ENCODE data around the gene GALNT14.
"Not testable (repeated sequence)": the region's sequence is repeated elsewhere in the genome, so short reads cannot be mapped to it uniquely, and the experiment has no call there.

The GALNT14 gene, protein sequence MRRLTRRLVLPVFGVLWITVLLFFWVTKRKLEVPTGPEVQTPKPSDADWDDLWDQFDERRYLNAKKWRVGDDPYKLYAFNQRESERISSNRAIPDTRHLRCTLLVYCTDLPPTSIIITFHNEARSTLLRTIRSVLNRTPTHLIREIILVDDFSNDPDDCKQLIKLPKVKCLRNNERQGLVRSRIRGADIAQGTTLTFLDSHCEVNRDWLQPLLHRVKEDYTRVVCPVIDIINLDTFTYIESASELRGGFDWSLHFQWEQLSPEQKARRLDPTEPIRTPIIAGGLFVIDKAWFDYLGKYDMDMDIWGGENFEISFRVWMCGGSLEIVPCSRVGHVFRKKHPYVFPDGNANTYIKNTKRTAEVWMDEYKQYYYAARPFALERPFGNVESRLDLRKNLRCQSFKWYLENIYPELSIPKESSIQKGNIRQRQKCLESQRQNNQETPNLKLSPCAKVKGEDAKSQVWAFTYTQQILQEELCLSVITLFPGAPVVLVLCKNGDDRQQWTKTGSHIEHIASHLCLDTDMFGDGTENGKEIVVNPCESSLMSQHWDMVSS

GRCh38 chr2:31138037-31138962 lies at the start of gene GALNT14:
GALNT14 (minus strand) TSS chr2:31138440; CDS start chr2:31138086, 354 bp downstream.
- DNase-seq (ENCODE audit: low read depth in 2 of 2), result peak in 1 of 2 donors; percentile 44

GRCh38 chr2:31187166-31187565 lies 48.9 kb upstream of the GALNT14 start:
- DNase-seq (ENCODE audit: low read depth in 2 of 2), result no peak

DNA sequence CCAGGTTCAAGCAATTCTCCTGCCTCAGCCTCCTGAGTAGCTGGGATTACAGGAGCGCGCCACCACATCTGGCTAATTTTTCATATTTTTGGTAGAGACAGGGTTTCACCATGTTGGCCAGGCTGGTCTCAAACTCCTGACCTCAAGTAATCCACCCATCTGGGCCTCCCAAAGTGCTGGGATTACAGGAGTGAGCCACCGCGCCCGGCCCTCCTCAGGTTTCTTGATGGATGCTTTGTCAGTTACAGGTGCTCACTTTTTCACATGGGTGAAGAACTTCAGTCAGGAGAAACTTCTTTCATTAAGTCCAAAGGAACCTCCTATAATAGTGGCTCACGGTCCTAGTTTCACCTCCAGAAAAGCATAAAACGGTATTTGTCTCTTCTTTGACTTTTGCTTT lies 45.7 kb upstream of the GALNT14 start:
- DNase-seq (ENCODE audit: low read depth in 2 of 2), result not testable (repeated sequence)

- no peak for DNase-seq (ENCODE audit: low read depth in 2 of 2)
These were observed 38.5 kb upstream of the GALNT14 start for GRCh38 chr2:31176742-31177141.

DNA sequence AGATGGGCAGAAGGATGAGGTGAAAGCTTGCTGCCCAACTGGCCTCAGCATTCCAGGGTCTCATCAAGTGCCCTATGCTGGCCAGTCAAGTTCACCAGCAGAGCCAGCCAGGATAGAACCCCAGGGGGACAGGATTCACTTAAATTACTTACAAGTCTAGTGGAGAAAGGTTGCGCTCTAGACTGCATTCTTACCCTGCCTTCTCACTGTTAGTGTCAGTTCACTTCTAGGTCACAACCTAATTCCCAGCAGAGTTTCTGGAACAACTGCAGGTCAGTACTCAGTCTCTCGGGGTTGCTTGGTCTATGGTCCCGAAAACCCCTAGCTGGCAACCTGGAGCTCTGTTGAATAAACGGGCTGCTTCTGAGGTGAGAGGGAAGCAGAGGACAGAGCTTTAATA lies 32.9 kb upstream of the GALNT14 start:
- no peak for DNase-seq (ENCODE audit: low read depth in 2 of 2)

DNA sequence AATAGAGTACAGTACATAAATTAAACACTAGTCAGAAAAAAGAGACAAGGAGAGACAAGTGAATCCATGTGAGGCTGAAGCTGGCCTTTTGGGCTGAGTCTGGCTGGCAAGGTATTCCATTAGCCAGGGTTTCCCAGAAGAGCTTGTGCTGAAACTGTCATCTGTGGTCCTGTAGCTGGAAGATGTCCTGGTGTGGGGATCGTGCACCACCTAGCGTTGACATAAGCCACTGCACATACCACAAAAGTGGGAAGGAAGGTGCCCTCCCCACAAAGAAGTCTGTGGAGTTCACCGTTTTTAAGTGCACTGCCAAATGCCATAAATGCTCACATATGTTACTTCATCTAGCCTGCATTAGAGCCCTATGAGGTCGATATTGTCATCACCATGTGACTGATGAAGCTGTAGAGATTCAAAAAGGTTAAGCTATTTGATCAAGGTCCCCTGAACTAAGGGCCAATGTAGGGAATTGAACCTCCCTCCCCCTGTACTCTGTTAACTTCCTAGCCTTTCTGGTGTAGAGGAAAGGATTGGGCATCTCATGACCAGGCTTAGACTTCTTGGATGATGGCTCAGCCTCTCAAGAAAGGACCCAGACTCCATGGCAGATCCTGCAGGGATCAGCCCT lies 31.9 kb upstream of the GALNT14 start:
- DNase-seq (ENCODE audit: low read depth in 2 of 2), result peak; percentile 11 to 43

- no peak for DNase-seq (ENCODE audit: low read depth in 2 of 2)
These were observed 30.1 kb upstream of the GALNT14 start for GRCh38 chr2:31168291-31168690.

- DNase-seq (ENCODE audit: low read depth in 2 of 2), result no peak
These were observed 28.7 kb upstream of the GALNT14 start for GRCh38 chr2:31166925-31167324.

DNA sequence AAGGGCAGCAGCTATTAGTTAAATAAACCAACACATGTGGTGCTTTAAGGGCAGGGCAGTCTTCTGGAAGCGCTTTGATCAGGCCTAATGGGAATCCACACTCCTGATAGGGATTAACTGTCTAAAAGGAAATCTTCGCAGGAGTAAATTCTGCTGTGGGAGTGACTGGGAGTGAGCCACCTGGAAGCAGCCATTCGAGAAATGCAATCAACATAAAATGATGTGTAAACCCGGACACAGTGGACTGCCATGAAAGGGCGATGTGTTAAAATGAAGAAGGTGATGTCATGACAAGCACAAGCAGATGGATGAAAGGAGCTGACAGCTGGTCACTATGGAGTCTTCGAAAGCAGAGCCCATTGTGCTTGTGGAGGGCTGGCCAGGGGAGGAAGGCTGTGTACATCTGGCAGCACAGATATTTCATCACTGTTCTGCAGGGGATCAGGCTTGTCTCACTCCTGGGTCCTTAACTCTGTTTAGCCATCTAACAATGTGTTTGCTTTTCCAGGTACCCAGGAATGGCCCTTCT lies 24.8 kb upstream of the GALNT14 start:
- no peak for DNase-seq (ENCODE audit: low read depth in 2 of 2)

DNA sequence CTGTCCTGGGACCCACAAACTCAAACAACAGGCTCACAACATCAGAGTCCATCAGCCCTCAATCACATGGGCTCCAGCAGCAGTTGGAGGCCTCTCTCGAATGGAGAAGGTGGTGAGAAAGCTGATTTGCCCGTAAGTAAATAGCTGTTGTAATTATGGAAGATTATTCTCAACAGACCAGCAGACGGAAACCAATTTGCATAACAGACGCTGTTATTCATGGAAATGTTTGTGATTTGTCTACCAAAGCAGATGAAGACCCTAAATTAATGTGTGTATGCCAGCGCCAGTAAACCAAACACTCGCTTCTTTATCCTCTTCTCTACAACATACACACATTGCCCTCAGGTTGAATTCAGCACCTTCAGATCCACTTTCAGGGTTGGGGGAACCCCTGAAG lies 23.4 kb upstream of the GALNT14 start:
- DNase-seq (ENCODE audit: low read depth in 2 of 2), result no peak

DNA sequence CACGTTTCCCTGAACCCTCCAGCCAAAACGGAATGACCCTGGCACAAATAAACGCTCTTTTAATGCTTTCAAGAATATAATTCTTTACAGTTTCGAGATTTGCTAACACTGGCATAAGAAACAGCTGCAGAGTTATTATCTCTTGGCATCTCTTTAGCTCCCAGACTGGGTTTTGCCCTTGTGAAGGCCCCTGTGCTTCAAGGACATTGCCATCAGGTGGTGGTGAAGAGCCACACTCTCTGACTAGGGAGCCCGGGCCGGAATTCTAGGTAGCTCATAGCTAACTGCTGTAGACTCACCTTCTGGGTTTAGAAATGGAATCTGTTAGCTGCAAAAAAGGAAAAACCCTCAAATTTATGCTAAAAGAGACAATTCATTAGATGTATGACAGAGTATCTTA lies 13.3 kb upstream of the GALNT14 start:
- no peak for DNase-seq (ENCODE audit: low read depth in 2 of 2)

- DNase-seq (ENCODE audit: low read depth in 2 of 2), result no peak
These were observed 12.0 kb upstream of the GALNT14 start for GRCh38 chr2:31150120-31150670.

DNA sequence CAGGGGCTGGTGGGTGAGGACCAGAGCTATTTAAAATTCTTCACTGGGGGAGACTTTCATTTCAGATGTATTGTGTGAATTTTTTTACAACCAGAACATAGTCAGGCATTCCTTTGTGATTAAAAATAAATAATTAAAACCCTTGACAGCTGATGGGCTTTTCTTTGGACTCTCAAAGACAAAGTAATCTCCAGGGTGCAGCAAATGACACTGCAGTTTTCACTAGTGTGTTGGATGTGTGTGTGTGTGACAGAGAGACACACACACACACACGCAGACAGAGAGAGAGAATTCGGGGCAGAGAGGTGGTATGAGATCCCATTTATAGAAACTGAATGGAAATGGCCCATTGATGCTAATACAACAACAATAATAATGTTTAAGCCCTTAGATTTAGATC lies 10.3 kb upstream of the GALNT14 start:
- DNase-seq (ENCODE audit: low read depth in 2 of 2), result no peak

DNA sequence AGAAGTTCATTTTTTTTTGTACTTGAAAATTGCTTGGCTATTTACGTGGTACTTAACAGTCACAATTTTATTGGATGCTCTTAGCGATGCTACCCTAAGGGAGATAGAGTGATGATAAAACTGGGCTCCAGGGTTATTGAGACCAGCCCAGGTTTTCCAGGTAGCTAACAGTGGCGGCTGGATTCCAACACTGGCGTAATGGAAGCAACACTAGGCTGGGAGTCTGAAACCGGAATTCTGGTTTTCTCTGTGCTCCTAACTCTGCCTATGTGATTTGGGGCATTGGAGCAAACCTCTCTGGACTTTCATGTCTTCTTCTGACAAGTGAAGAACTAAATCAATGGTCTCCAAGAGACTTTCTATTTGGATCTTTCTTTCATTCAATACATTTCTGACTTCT lies 9.4 kb upstream of the GALNT14 start:
- no peak for DNase-seq (ENCODE audit: low read depth in 2 of 2)

DNA sequence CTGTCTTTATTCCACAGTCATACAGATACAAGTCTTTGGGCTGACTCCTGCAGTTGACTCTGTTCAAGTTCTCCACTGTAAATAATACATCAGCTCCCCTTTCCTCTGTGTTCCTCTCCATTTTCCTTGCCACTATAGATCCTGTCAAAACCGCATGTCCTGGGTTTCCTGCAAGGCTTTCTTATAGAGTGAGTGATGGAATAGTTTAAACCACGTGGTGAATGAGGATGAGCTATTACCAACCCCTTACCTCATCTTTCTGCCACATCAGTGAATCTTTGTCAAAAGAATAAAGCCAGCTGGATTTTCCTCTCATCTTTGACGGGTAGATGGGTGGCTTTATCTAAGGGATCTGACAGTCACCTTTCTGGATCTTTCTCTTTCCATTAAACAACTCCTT lies 3.9 kb upstream of the GALNT14 start:
- no peak for DNase-seq (ENCODE audit: low read depth in 2 of 2)

DNA sequence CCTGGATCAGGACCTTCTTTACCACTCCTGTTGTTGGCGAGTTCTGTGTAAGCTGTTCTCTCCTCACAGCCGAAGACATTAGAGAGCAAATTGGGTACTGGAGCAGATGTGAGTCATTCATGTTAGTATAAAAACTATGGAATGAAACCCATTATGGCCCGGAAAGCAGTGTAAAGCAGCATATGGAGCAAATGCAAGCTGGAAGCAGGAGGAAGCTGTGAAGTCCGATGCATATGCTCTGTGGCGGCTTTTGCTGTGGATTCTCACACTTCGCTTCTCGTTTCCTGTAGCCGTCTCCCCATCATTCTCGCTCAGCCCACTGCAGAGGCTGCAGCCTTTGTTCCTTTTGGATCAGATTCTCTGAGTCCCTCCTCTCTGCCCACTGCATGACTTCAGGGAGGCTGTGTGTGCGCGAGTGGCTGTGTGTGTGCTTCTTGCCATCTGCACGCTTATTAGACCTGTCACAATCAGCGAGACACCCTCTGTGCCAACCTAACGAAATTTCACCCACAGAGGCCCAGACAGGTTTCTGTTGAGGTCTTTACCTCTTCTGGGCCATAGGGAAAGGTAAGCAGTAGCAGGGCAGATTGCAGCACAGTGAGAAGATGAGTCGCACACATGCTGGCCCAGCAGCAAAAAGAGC lies 3.3 kb upstream of the GALNT14 start:
- no peak for DNase-seq (ENCODE audit: low read depth in 2 of 2)

DNA sequence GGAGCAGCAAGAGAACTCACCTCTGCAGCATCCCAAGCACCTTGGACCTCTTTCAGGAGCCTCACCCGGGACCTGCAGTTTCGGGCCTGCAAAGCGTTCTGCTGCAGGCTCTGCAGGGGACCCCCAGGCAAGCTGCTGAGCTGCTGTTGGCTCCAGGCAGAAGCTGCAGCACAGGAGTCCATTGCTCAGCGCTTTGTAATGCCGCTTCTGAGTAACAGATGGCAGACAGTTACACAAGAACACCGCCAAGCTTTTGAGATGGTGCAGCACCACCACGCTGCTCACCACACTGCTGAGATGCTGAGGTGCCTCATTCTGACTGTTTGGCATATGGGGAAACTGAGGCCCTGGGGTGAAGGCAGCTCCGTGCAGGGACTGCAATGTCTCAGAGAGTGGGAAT lies 1.9 kb upstream of the GALNT14 start:
- no peak for DNase-seq (ENCODE audit: low read depth in 2 of 2)

GRCh38 chr2:31139671-31140070 lies 1.4 kb upstream of the GALNT14 start:
- no peak for DNase-seq (ENCODE audit: low read depth in 2 of 2)

GRCh38 chr2:31137211-31138036 lies 816 bp downstream of the GALNT14 start:
- DNase-seq (ENCODE audit: low read depth in 2 of 2), result no peak

DNA sequence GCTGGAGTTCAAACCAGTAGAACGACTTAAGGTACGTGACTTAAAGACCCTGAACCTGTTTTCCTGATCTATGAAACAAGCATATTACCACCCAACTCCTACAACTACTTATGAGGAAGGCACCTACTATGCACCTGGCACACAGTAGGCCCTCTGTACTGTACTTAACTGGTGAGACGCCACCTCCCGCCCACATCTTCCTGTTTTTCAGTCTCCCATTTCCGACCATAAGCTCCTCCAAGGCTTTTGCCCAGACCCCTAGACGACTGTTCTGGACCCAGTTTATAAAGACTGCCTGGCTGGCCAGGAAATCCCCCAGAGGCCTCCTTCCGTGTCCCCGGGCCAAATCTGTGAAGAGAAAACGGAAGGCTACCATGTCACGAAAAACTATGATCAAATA lies 1.5 kb downstream of the GALNT14 start:
- DNase-seq (ENCODE audit: low read depth in 2 of 2), result no peak

All from stimulated activated CD4-positive, alpha-beta T cell treated with anti-CD3 and anti-CD28 coated beads, Interleukin-15, amount 100 ng/mL, for 48 hours (primary cell).